Adrenal gland (tissue), 5 donors: ENCODE measurements around the gene KAT6B.

Source experiments
- CTCF ChIP-seq, 6 experiments: fragments of 450-650 bp in 4 of 6; fragments of 200-600 bp in 2 of 6; sonication (generic) in 1 of 6; IDR thresholded peaks; 1 replicate in 5 of 6; 2 replicates in 1 of 6; pipeline versions ENCODE4 v1.5.1 to v1.8.0; 2016 to 2021; ENCODE audit warnings: antibody characterized with exemption in 6 of 6, mild to moderate bottlenecking in 2 of 6, moderate library complexity in 1 of 6
- POLR2A ChIP-seq, 2 donors: fragments of 450-650 bp; IDR thresholded peaks; one replicate each; pipeline ENCODE4 v1.6.1; 2017; ENCODE audit warnings: antibody characterized with exemption in 2 of 2, mild to moderate bottlenecking in 2 of 2, moderate library complexity in 1 of 2
- donor health status: DM: no; HTN: no; CAD: no.

GRCh38 chr10:75029857-75030256, 203.5 kb downstream of the KAT6B start:
- TF ChIP-seq POLR2A (IDR thresholded peaks at IDR 0.05) (no peak), CTCF (IDR thresholded peaks at IDR 0.05) (no peak)
